ENCODE measurements around the gene ADAMTSL1. TPM values are rescaled to one million over a fixed set of nuclear protein-coding genes. Genes with fewer than 3 reads are reported as not detected.

ADAMTSL1 gene
- total and polyA plus RNA-seq, 2 of the 8 experiments (the other 6 are each of a cell fraction or from before 2014, with no cell fraction given) = 0.84 to 1.1 TPM

GRCh38 chr9:18847576-18848275 lies 373.8 kb downstream of the ADAMTSL1 start:
- Histone ChIP-seq H4K20me1 (replicated peaks in 1 of 2; ENCODE audit: control insufficient read depth in 1 of 2, insufficient read depth in 2 of 2, low read length in 2 of 2) (no peaks in the 10 kb centered on the region), H2BK12ac (ENCODE audit: low read depth, low read length) (no peak overlapping the region), H3K9ac (replicated peaks in 1 of 4; ENCODE audit: extremely low read depth in 1 of 4, low read depth in 3 of 4, low read length in 3 of 4) (no peak overlapping the region), H2BK20ac (ENCODE audit: low read length) (no peak overlapping the region), H3K79me1 (ENCODE audit: low read depth, low read length) (no peaks in the 10 kb centered on the region), H3K27ac (ENCODE audit: low read depth, low read length) (no peak overlapping the region), H2AFZ (ENCODE audit: low read length) (no peak overlapping the region), H3K4me2 (ENCODE audit: insufficient read depth in 1 of 2, low read depth in 2 of 2, low read length in 2 of 2) (no peak overlapping the region), H2BK15ac (ENCODE audit: low read length) (no peak overlapping the region), H2AK5ac (ENCODE audit: low read depth, low read length) (no peak overlapping the region), H3K23me2 (ENCODE audit: low read depth, low read length) (no peaks in the 10 kb centered on the region), H3K79me2 (ENCODE audit: control insufficient read depth in 1 of 2, insufficient read depth in 2 of 2, low read length in 2 of 2) (no peaks in the 10 kb centered on the region), H3K56ac (replicated peaks; ENCODE audit: insufficient read length, low read depth, low read length) (no peak overlapping the region), H3K9me3 (ENCODE audit: insufficient read depth in 2 of 2, low read depth in 1 of 2, low read length in 1 of 2) (peaks cover 11 to 17% of the 10 kb centered on the region in 2 experiments), H3K27me3 (replicated peaks in 1 of 4; ENCODE audit: control insufficient read depth in 3 of 4, extremely low read depth in 1 of 4, insufficient read depth in 3 of 4, low read length in 3 of 4) (no peaks in the 10 kb centered on the region), H4K91ac (replicated peaks; ENCODE audit: insufficient read length, low read length) (no peak overlapping the region), H2BK5ac (ENCODE audit: low read depth, low read length) (no peak overlapping the region), H3K23ac (ENCODE audit: insufficient read length) (no peak overlapping the region), H3K14ac (ENCODE audit: insufficient read length) (no peak overlapping the region), H4K5ac (ENCODE audit: insufficient read length, low read depth, low read length) (no peak overlapping the region), H3K18ac (ENCODE audit: extremely low read depth, low read length) (no peak overlapping the region), H3K36me3 (ENCODE audit: control insufficient read depth in 2 of 4, insufficient read depth in 4 of 4, low read length in 3 of 4) (no peaks in the 10 kb centered on the region), H3K4me1 (replicated peaks in 1 of 4; ENCODE audit: control insufficient read depth in 3 of 4, insufficient read depth in 4 of 4, low read length in 3 of 4) (no peaks in the 10 kb centered on the region), H2BK120ac (replicated peaks; ENCODE audit: low read depth, low read length) (no peak overlapping the region), H3K4ac (replicated peaks; ENCODE audit: insufficient read length, low read depth, low read length) (no peak overlapping the region), H4K8ac (ENCODE audit: extremely low read depth, insufficient read depth, low read length) (no peak overlapping the region), H3K4me3 (ENCODE audit: extremely low read depth in 1 of 4, insufficient read depth in 2 of 4, low read depth in 3 of 4, low read length in 4 of 4) (no peak overlapping the region)
- ChIA-PET POLR2A (ENCODE audit: partially characterized antibody) (interaction anchor here (0.7 kb wide), 1 partner anchor 451 kb away, joined by 3 read pairs; no protein-coding TSS in a partner anchor), CTCF (ENCODE audit: partially characterized antibody) (interaction anchor here (0.6 to 1.7 kb wide), 4 partner anchors 9 to 593 kb away, joined by 3 to 5 read pairs (median 3); no protein-coding TSS in a partner anchor)
- DNase-seq (ENCODE audit: low read depth in 1 of 2, low spot score in 2 of 2) (no peak), FAIRE-seq (no peak)
- 85% methylated on average over 5 of the region's 5 CpGs; no CpG with 5 or more reads in 1 of the 2 experiments for WGBS, 2 experiments (ENCODE audit: extremely low coverage in 1 of 2, insufficient coverage in 1 of 2, insufficient read length in 1 of 2, insufficient replicate concordance in 2 of 2, low coverage in 1 of 2, low lambda C conversion rate in 2 of 2, missing lambda C conversion rate in 1 of 2)
- TF ChIP-seq NRF1 (IDR thresholded peaks at IDR 0.05; ENCODE audit: low read depth, low read length) (no peak), PHF8 (conservative IDR thresholded peaks at IDR 0.05; ENCODE audit: low read depth, low read length) (no peak), GTF2F1 (IDR thresholded peaks at IDR 0.05; ENCODE audit: borderline replicate concordance, low read depth, low read length) (no peak)

Data from H1 (cell line).